Hair follicular keratinocyte (primary cell): ENCODE data around the gene CHST15. TPM values are rescaled to one million over a fixed set of nuclear protein-coding genes. Genes with fewer than 3 reads are reported as not detected.

Experiments used
- total RNA-seq: library from RNA; depleted of rRNA; stranded (reverse); fragments of >200 nt; gene quantifications from 2 replicates; pipeline ENCODE4 v1.2.3, GENCODE V29; 2015

The CHST15 gene, protein sequence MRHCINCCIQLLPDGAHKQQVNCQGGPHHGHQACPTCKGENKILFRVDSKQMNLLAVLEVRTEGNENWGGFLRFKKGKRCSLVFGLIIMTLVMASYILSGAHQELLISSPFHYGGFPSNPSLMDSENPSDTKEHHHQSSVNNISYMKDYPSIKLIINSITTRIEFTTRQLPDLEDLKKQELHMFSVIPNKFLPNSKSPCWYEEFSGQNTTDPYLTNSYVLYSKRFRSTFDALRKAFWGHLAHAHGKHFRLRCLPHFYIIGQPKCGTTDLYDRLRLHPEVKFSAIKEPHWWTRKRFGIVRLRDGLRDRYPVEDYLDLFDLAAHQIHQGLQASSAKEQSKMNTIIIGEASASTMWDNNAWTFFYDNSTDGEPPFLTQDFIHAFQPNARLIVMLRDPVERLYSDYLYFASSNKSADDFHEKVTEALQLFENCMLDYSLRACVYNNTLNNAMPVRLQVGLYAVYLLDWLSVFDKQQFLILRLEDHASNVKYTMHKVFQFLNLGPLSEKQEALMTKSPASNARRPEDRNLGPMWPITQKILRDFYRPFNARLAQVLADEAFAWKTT
- 20.0 and 39.5 TPM in 2 replicates for total RNA-seq

DNA sequence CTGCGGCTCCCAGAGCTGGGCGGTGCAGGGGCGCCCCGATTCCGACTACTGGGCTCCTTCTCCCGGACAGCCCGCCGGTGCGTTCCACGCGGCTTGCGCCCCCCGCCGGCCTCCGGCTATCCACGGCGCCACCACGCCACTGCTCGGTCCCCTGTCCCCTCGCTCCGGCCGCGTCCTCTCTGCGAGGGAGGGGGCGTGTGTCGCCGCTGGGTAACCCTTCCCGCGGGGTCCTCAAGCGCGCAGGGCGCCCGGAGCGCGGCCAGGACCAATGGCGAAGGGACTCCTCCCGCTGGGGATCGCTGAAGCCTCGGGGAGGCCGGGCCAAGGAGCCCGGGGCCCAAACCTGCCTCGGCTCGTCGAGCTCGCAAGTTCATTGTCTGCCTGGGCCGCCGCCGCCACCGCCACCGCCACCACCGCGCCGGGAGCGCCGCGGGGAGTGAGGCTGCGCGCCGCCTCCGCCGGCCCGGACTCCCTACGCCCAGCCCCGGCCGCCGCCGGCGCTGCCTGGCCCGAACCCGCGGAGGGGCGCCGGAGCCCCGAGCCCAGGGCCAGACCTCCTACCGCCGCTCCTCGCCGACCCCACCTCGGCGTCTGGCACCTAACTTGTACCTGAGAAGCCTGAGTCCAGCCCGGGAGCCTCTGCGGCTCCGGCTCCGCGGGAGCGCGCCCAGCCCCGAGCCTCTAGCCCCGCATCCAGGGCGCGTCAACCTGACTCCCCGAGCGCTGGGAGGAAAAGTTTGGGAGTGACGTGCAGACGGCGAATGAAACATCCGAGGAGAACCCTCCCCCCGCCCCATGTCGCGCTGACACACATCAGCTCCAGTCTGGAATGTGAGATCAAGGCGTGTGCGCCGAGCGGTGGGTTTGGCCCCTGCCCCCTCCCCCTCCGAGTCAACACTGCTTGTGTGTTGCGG lies at the start of gene CHST15:
TSS of gene CHST15 (minus strand) at position 739 of the 914 bp plus-strand sequence. CDS start 47,386 bp downstream, outside the sequence.

Other genes starting within 250 kb of the CHST15 start
- under 0.01 and 0.04 TPM in 2 replicates for gene CPXM2, start 201.8 kb downstream of the CHST15 start, total RNA-seq